ENCODE measurements around the gene IGF1R.
A peak's percentile ranks its signal among the peaks of the same experiment; 100 is the strongest.

The IGF1R gene

GRCh38 chr15:98775498-98776230, 127.3 kb downstream of the IGF1R start:
- DNase-seq (ENCODE audit: insufficient read length, low spot score) (no peak), FAIRE-seq (no peak)
- no peak for TF ChIP-seq POLR2A (IDR thresholded peaks at IDR 0.05; ENCODE audit: low read depth, low read length)

- TF ChIP-seq POLR2A (IDR thresholded peaks at IDR 0.05; ENCODE audit: low read depth, low read length) = no peak
- FAIRE-seq (no peak), DNase-seq (ENCODE audit: insufficient read length, low spot score) (no peak)
These were observed 128.4 kb downstream of the IGF1R start for GRCh38 chr15:98776607-98777281.

GRCh38 chr15:98777426-98777825, 129.1 kb downstream of the IGF1R start:
- DNase-seq (ENCODE audit: insufficient read length, low spot score) = no peak
- TF ChIP-seq POLR2A (IDR thresholded peaks at IDR 0.05; ENCODE audit: low read depth, low read length) = no peak
- FAIRE-seq = no peak

- DNase-seq (ENCODE audit: insufficient read length, low spot score) = no peak
- FAIRE-seq = no peak
- TF ChIP-seq POLR2A (IDR thresholded peaks at IDR 0.05; ENCODE audit: low read depth, low read length) = no peak
These were observed 130.1 kb downstream of the IGF1R start for GRCh38 chr15:98778263-98778959.

- no peak for TF ChIP-seq POLR2A (IDR thresholded peaks at IDR 0.05; ENCODE audit: low read depth, low read length)
- FAIRE-seq (no peak), DNase-seq (ENCODE audit: insufficient read length, low spot score) (no peak)
These were observed 130.6 kb downstream of the IGF1R start for GRCh38 chr15:98778960-98779359.

DNA sequence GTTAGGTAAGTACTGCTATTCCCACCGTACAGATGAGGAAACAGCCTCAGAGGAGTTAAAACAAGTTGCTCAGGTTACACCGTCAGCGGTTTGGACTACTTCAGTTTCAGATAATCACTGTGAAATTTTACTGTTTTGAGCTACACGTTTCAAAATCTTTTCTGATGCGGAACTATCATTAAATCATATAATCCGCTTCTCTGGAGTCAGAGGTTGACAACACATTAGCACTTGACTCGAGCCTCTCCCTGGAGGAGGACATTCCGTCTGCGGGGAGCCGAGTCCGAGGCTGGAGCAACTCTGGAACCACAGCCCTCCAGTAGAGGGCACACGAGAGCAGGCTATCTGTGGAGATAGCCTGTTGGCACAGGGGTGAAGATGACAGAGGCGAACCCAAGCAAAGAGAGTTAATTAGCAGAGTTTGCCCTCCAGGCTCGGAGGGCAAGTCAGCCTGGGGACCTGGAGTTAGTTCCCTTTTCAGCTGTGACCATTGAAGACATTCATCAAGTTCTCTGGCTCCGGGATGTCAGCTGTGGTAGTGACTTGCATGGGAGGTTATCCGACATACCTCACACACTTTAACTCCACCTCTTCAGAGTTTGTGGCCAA, 131.2 kb downstream of the IGF1R start:
- FAIRE-seq = peak; percentile 41
- TF ChIP-seq POLR2A (IDR thresholded peaks at IDR 0.05; ENCODE audit: low read depth, low read length) = no peak
- peak; percentile 54 for DNase-seq (ENCODE audit: insufficient read length, low spot score)

DNA sequence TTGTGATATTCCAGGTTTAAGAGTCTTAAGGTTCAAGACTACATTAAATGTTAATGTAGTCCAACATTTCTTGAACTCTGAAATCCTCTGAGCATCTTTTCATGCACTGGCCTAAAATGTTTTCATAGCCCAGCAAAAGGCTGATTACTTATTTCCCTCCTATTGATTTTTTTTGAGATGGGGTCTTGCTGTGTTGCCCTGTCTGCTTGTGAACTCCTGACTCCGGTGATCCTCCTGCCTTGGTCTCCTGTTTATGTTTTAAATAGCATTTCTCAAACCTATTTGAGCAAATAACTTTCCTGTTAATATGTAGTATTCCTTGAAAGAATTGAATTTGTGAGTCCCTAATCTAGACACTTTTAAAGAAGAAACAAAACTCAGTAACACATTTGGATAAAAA, 133.5 kb downstream of the IGF1R start:
- no peak for TF ChIP-seq POLR2A (IDR thresholded peaks at IDR 0.05; ENCODE audit: low read depth, low read length)
- FAIRE-seq = no peak
- DNase-seq (ENCODE audit: insufficient read length, low spot score) = no peak

GRCh38 chr15:98782801-98783200, 134.5 kb downstream of the IGF1R start:
- TF ChIP-seq POLR2A (IDR thresholded peaks at IDR 0.05; ENCODE audit: low read depth, low read length) = no peak
- no peak for FAIRE-seq
- DNase-seq (ENCODE audit: insufficient read length, low spot score) = no peak

GRCh38 chr15:98785431-98785806, 137.1 kb downstream of the IGF1R start:
- no peak for TF ChIP-seq POLR2A (IDR thresholded peaks at IDR 0.05; ENCODE audit: low read depth, low read length)
- no peak for FAIRE-seq

DNA sequence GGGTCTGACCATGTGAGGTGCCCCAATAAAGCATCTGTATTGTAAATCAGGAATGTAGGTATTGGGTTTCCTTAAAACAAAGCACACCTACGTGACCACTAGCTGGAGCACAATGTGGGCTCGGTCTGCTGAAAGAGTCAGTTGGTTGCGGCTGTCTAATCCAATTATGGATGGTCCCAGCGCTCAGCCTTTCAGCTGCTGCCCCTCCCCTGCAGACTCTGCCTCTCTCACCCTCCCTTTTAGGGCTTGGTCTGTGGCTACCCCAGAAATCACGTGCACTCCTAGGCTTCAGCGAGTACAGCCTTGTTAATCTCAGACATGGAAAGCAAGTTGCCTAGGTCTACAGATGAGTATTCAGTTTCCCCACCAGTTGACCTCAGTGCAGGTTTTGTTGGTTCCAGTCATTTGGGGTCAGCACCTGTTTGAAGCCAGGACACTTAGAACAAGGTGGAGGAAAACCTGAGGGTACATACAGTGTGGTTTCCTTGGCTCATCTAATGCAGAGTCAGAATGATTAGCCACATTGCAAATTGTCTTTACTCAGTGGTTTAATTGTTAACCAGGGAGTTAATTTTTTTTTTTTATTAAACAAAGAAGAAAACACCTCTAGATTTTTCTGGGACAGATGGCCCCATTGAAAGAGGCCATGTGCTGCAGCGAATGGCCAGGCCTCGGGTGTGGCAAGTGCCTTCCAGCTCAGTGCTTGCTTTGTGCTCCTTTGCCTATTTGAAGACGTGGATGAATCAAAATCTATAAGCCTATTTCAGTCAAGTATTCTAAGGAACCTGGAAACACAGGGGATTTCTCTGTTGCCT, 137.7 kb downstream of the IGF1R start:
- no peak for FAIRE-seq
- no peak for TF ChIP-seq POLR2A (IDR thresholded peaks at IDR 0.05; ENCODE audit: low read depth, low read length)
- no peak for DNase-seq (ENCODE audit: insufficient read length, low spot score)

More at GRCh38 chr15:98785431-98785806, 137.1 kb downstream of the IGF1R start:
- DNase-seq (ENCODE audit: insufficient read length, low spot score) = no peak

- DNase-seq (ENCODE audit: insufficient read length, low spot score) (no peak), FAIRE-seq (no peak)
- no peak for TF ChIP-seq POLR2A (IDR thresholded peaks at IDR 0.05; ENCODE audit: low read depth, low read length)
These were observed 138.4 kb downstream of the IGF1R start for GRCh38 chr15:98786717-98787116.

DNA sequence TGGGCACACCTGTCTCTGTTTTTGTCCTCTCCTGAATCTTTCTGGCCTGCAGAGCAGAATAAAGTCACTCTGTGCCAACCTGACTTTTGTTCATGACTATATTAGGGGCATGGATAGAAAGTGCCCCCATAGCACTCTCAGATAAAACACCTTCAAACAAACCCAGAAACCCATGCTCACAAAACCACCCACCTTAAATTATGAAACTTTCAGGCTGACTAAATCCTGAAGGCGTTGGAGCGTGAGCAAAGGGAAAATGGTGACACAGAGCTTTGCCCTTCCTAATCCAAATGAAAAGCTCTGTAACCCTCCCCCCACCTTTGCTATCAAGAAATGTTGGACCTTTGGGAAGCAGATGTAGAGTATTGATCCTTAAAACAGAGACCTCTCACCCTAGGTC, 138.9 kb downstream of the IGF1R start:
- no peak for TF ChIP-seq POLR2A (IDR thresholded peaks at IDR 0.05; ENCODE audit: low read depth, low read length)
- FAIRE-seq = no peak
- DNase-seq (ENCODE audit: insufficient read length, low spot score) = no peak

DNA sequence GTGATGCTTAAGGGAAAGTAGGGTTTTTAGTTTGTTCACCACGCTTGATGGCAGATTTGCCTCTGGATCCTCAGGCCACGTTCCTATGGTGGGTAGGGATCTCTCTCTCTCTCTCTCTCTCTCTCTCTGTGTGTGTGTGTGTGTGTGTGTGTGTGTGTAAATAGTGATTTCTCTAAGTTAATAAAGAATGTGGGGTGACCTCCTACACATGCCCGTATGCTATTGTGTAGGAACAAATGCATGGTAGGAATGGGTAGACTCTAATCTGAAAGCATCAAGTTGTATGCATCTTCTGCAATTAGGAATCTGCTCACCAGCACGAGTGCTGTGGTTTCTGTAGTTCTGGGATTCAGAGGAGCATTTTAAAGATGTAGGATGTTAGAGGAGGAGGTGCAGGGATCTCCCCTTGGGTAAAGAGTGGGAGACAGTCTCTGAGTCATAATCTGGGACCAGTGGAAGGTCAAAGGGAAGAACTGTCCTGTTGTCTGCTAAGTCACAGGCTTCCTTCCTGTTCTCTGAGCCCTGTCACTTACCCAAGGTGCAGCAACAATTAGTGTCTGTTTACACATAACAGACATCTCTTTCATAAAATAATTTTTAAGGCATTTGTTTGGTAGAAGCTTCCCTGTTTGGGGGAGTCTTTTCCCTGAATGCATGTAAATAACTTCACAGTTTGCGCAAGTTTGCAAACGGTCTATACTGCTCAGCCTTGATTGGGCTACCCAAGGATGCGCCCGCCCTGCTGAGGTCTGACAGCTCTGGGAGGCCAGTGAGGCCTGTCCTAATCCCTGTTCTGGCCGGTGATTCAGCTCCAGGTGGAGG, 139.8 kb downstream of the IGF1R start:
- TF ChIP-seq POLR2A (IDR thresholded peaks at IDR 0.05; ENCODE audit: low read depth, low read length) = no peak
- no peak for FAIRE-seq
- no peak for DNase-seq (ENCODE audit: insufficient read length, low spot score)

All from H54 (cell line).